ENCODE data around the gene CSNK1A1.
"Not testable (repeated sequence)": the region's sequence is repeated elsewhere in the genome, so short reads cannot be mapped to it uniquely, and the experiment has no call there.

Gene CSNK1A1

DNA sequence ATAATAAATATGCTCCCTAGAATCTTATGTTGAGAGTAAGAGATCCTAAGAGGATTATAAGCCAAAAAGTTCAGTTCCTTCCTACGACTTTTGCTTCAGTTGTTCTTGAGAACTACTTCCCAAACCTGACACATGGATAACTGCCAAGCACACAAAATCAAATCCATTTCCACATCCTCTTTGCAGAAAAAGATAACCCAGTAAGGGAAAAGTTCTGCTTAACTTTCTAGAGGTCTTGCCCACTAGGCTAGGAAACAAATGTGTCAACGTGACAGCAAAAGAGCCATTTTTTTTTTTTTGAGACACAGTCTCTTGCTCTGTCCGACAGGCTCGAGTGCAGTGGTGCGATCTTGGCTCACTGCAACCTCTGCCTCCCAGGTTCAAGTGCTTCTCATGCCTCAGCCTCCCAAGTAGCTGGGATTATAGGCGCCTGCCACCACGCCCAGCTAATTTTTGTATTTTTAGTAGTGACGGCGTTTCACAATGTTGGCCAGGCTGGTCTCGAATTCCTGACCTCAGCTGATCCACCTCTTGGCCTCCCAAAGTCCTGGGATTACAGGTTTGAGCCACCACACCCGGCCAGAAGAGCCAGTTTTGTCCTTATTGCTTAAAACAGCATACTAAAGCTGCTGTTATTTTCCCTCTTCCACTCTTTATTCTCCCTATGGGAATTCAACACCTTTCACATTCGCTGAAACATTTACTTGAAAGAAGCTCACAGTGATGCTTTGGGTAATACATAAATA, 24.2 kb downstream of the CSNK1A1 start:
- no peak for DNase-seq

- DNase-seq, result no peak
Observed at GRCh38 chr5:149521739-149522685, 29.2 kb downstream of the CSNK1A1 start.

GRCh38 chr5:149519601-149520000, 31.6 kb downstream of the CSNK1A1 start:
- no peak for DNase-seq

GRCh38 chr5:149518620-149519019, 32.6 kb downstream of the CSNK1A1 start:
- no peak for DNase-seq

DNA sequence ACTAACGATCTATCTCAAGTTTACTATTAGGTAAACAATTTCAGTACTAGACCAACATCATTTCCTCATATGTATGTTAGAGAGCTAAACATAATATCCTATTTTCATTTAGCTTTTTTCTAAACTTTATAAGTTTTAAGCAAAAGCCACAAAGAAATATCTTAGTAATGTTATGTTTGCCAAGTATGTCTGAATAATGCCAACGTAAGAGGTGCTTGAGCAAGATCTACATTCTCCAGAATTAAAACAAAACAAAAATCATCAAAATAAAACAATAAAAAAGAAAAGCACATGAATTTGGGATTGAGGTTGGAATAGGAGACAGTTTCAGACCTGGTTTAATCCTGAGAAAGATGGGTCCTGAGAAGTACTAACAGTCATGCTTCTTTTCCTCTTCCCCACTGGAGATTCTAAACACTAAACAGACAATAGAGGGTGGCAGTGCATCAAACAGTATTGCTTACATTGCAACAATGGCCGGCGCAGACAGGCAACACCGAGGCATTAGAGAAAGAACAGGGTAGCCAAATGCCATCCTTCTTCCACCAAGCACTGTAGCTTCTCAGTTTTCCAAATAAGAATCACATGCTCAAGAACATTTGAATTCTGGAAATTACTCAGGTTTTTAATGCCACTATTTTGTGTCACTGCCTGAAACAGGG, 33.6 kb downstream of the CSNK1A1 start:
- DNase-seq, result no peak

GRCh38 chr5:149514512-149514911, 36.7 kb downstream of the CSNK1A1 start:
- DNase-seq, result no peak

- DNase-seq, result not testable (repeated sequence)
Observed at GRCh38 chr5:149513372-149513947, 37.8 kb downstream of the CSNK1A1 start.

DNA sequence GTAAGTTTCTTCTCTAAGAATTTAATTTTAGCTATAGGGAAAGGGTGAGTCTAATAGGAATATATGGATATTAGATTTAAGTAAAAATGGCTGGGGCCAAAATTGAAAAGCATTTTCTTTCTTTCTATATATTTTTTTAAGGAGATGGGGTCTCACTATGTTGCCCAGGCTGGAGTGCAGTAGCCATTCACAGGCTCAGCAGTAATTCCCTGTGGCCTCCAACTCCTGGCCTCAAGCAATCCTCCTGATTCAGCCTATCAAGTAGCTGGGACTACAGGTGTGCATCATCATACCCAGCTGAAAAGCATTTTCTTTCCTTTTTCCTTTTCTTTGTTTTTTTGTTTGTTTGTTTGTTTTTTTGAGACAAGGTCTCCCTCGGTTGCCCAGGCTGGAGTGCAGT, 41.1 kb downstream of the CSNK1A1 start:
- no peak for DNase-seq

DNA sequence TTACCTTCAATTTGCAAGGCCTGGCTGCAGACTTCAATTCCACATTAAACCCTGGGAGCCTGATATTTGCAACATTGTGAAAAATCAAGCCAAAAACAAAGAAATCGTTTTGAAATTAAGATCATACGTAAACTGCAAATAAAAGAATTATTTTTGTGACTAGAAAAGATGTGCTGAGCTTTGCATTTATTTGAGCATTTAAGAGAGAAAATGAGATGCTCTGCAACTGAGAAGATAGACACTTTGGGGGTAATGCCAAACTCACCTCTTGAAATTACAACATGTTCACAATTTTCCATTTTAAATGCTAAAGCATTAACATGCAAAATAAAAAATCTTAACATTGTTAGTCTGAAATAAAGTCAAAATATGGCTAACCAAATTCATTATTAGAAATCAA, 46.6 kb downstream of the CSNK1A1 start:
- DNase-seq, result no peak

GRCh38 chr5:149503006-149503405, 48.2 kb downstream of the CSNK1A1 start:
- no peak for DNase-seq

DNA sequence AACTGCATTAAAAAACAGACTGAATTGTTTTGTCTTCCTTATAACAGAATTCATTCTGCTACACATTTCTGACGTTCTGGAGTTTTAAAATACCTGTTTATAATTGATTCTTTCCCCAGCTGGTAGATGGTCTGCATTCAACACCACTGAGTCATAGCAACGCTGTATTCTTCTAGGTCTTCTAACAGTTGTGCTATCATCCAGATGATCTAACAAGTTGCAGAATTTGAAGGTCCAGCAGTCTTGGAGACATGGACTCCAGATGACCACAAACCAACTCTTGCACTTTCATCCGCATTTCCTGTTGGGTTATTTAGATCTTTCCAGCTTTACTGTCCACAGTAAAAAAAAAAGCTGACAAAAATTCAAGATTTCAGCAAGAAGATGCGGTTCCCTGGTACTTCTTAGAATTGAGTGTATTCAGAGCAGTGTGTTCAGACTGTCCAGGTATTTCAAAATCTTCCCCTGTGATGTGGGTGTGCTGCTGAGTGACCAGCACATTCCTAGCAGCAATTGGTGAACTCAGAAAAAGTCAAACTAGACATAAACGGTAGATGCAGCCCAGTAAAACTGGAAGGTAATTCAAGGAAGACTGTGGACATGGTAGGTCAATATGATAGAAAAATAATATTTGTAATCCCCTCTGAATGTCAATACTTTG, 50.2 kb downstream of the CSNK1A1 start:
- DNase-seq, result no peak

- DNase-seq, result no peak
Observed at GRCh38 chr5:149498724-149499336, 52.4 kb downstream of the CSNK1A1 start.

GRCh38 chr5:149497357-149497756, 53.9 kb downstream of the CSNK1A1 start:
- no peak for DNase-seq

DNA sequence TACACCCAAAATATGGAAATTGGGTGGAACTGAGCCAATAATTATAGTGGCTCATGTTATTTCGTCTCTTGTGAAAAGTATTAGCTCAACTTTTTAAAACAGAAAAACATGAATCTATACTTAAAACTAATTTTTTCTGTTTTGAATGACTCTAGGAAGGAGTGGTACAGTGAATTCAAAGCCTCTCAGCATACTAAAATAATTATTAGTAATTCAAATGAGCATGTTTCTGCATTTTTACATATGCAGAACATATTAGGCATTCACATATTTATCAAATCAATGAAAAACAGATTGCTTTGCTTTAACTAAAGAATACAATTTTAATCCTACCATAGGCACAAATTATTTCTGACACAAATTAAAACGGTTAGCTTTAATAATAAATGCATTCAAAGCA, 54.3 kb downstream of the CSNK1A1 start:
- no peak for DNase-seq

DNA sequence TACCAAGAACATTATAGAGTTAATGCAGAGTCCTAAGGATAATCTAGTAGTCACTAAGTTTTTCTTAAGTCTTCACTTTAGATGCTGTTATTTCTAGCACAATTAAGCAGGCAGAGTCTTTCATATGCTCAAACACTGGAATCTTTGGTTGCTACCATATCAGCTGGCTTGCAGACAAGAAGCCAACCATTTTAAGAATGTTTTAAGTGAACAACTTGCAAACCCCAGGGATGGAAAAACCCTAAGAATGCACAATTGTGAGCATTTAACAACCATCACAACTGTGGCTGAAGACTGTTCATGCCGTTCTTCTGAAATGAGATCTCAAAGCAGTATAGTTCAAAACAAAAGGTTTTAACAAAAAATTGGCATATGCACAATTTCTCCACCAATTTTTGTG, 55.1 kb downstream of the CSNK1A1 start:
- DNase-seq, result no peak

DNA sequence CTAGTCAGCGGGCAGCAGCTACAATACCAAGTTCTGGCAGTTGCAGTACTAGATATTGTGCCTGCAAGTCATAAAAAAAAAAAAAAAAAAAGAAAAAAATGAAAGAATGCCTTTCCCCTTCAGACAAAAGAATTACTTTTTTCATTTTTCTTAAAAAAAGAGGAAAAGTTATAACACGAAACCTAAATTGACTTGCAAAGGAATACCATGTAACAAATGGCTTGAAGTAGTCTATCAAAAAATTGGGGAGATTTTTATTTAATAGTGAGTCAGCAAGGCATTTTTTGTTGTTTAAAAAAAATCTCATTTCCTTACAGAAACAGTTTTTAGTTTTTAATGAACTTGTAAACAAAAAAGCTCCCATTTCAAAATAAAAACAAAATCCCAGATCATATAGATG, 55.6 kb downstream of the CSNK1A1 start:
- no peak for DNase-seq

GRCh38 chr5:149493316-149493715, 57.9 kb downstream of the CSNK1A1 start:
- no peak for DNase-seq

GRCh38 chr5:149492781-149493180, 58.5 kb downstream of the CSNK1A1 start:
- DNase-seq, result no peak

DNA sequence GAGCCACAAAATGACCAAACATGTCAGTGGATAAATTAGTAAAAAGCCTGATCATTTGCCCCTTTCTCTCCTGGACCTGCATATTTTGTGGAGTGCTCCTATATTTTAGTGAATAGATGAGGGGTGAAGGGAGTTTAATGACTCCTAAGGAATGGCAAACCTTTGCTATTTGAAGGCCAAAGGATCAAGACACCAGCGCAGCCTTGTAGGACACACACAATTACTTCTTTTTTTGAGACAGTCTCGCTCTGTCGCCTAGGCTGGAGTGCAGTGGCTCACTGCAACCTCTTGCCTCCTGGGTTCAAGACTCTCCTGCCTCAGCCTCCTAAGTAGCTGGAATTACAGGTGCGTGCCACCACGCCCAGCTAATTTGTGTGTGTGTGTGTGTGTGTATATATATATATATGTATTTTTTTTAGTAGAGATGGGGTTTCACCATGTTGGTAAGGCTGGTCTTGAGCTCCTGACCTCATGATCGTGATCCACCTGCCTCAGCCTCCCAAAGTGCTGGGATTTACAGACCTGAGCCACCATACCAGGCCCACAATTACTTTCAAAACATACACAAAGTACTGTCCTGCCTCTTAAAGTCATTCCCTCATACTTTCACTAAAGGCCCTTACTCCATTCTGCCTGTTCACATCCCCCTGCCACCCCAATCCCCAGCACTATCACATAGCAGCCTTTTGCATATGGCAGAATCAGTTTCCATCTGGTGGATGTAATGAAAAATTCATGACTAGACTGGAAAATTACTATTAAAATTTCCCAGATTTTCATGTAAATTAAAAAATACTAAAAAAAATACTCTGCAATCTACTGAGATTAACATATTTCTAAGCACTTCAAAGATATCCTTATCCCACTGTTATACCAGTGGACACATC, 60.4 kb downstream of the CSNK1A1 start:
- DNase-seq, result no peak

DNA sequence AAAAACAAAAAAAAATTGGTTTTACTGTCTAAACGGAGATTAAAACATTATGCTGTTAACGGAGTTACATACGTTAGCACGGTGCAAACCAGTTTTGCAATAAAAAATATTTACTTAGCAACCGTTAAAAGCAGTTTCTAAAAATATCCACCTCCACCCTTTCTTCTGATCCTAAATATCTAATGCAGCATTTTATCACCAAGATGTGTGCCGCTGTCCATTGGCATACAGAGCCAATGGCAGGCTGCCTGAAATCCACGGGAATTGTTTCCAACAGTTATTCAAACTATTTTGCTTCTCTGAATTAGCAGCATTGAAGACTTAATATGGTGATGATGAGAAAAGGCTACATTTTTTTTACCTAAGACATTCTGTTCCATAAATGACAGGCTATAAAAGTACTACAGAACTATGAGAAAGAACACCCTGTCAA, 61.6 kb downstream of the CSNK1A1 start:
- no peak for DNase-seq
